BE2C (cell line): ENCODE results near the gene ADAT3.

Experiments used
- DNase-seq: peaks from one replicate; pipeline ENCODE4 v3.0.0-alpha.2; 2020
- H3K27me3 ChIP-seq: fragments of 250-450 bp; sonication (Bioruptor Pico); 2 replicates; pipeline ENCODE4 v1.5.1; 2020; ENCODE audit warnings: mild to moderate bottlenecking
- H3K36me3 ChIP-seq: fragments of 250-450 bp; sonication (Bioruptor Pico); 2 replicates; pipeline ENCODE4 v1.5.1; 2020; ENCODE audit warnings: mild to moderate bottlenecking
- H3K4me1 ChIP-seq: fragments of 250-450 bp; sonication (Bioruptor Pico); 2 replicates; pipeline ENCODE4 v1.5.1; 2020
- H3K4me3 ChIP-seq: 2 replicates; pipeline ENCODE4 v1.5.1; 2011; ENCODE audit warnings: low read depth, low read length
- H3K9me3 ChIP-seq: fragments of 250-450 bp; sonication (Bioruptor Pico); 2 replicates; pipeline ENCODE4 v1.5.1; 2020
- TF ChIP-seq, protein P1 (sequence below): IDR thresholded peaks from 2 replicates; pipeline ENCODE4 v1.5.1; 2012; ENCODE audit warnings: mild to moderate bottlenecking, low read depth, low read length

Gene ADAT3

DNA sequence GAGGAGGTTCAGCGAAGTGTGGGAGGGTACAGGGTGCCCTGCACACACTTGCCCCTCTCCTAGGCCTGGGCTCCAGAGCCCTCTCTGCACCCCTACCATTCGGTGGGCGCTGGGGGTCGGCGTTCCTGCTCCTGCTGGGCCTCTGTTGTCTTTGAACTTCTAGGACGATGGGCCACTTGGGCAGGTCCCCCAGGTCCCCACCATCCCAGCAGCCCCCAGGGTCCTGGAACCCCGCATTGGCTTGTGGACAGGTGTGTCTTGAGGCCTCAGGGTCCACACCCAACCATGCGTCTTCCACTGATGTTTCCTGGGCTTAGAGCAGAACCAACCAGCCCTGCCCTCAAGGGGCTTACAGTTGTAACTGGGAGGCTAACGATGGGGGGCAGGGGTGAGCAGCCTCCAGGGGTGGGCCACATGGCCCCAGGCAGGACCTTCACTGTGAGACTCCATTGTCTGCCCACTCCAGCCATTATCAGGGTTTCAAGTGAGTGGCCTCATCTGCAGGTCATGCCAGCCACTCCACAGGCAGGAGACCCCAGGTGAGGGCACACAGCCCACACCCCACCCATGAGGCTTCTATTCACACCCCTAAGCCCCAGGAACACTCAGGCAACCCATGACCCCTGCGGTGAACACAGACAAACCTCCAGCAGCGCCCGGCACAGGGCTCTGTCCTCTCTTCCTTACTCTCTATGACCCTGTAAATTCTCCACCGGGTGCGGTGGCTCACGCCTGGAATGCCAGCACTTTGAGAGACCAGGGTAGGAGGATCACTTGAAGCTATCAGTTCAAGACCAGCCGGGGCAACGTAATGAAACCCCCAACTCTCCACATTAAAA is 39.8 kb upstream of the ADAT3 start:
- no peaks in the 10 kb centered on the region; the same call in 1 of the 2 replicates for H3K9me3 ChIP-seq
- no peaks in the 10 kb centered on the region for H3K27me3 ChIP-seq
- H3K4me3 ChIP-seq: peak overlapping the region; percentile 74
- peaks cover 7% of the 10 kb centered on the region for H3K36me3 ChIP-seq
- H3K4me1 ChIP-seq: peaks cover 7% of the 10 kb centered on the region
- TF ChIP-seq, protein P1, sequence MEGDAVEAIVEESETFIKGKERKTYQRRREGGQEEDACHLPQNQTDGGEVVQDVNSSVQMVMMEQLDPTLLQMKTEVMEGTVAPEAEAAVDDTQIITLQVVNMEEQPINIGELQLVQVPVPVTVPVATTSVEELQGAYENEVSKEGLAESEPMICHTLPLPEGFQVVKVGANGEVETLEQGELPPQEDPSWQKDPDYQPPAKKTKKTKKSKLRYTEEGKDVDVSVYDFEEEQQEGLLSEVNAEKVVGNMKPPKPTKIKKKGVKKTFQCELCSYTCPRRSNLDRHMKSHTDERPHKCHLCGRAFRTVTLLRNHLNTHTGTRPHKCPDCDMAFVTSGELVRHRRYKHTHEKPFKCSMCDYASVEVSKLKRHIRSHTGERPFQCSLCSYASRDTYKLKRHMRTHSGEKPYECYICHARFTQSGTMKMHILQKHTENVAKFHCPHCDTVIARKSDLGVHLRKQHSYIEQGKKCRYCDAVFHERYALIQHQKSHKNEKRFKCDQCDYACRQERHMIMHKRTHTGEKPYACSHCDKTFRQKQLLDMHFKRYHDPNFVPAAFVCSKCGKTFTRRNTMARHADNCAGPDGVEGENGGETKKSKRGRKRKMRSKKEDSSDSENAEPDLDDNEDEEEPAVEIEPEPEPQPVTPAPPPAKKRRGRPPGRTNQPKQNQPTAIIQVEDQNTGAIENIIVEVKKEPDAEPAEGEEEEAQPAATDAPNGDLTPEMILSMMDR: no peak
- DNase-seq: peak; percentile 13

DNA sequence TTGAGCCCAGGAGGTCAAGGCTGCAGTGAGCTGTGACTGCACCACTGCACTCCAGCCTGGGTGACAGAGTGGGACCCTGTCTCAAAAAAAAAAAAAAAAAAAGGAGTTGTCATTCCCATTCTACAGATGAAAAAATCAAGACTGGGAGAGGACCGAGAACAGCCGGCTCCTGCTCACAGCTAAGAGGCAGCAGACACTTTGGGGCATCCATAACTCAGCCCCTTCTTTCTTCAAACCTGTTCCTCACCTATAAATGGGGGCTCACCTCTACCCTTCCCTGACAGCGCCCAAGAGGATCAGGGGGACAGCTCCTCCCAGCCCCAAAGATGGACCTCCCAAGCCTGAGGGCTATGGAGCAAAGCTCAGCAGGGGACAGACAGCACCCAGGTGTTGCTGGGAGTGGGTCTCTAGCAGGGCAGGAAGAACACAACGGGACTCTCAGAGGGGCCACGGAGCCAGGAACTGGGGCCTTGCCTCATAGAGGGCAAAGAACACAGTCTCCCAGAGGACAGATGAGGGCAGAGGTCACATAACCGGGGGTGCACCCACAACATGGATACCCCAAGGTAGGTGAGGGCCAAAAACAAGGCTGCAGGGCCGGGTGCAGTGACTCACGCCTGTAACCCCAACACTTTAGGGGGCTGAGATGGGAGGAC is 38.4 kb upstream of the ADAT3 start:
- H3K36me3 ChIP-seq: peaks cover 14% of the 10 kb centered on the region
- TF ChIP-seq, protein P1: no peak
- peak; percentile 7 for DNase-seq
- H3K9me3 ChIP-seq: no peaks in the 10 kb centered on the region; the same call in 1 of the 2 replicates
- H3K27me3 ChIP-seq: no peaks in the 10 kb centered on the region
- H3K4me3 ChIP-seq: no peak overlapping the region
- H3K4me1 ChIP-seq: peaks cover 4% of the 10 kb centered on the region

DNA sequence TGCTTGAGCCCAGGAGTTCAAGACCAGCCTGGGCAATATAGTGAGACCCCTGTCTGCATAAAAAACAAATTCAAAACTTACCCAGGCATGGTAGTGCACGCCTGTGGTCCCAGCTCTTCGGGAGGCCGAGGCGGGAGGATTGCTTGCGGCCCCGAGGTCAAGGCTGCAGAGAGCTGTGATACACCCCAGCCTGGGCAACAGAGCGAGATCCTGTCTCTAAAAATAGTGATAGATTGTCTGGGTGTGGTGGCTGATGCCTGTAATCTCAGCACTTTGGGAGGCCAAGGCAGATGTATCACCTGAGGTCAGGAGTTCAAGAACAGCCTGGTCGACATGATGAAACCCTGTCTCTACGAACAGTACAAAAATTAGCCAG is 37.9 kb upstream of the ADAT3 start:
- TF ChIP-seq, protein P1: no peak
- Histone ChIP-seq H3K9me3 (no peaks in the 10 kb centered on the region; the same call in 1 of the 2 replicates), H3K4me1 (peaks cover 4% of the 10 kb centered on the region), H3K4me3 (no peak overlapping the region), H3K27me3 (no peaks in the 10 kb centered on the region), H3K36me3 (peaks cover 17% of the 10 kb centered on the region)
- no peak for DNase-seq

DNA sequence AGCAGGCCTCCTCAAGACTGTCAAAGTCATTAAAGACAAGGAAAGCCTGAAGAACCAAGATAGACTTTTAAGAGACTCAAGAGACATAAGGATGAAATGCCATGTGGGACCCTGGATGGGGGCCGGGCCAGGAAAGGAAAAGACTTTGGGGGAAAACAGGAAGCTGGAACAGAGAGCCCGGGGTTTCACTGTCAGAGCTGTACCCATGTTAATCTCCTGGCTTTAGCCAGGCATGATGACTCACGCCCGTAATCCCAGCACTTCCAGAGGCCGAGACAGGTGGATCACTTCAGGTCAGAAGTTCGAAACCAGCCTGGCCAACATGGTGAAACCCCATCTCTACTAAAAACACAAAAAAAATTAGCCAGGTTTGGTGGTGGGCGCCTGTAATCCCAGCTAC is 36.2 kb upstream of the ADAT3 start:
- peaks cover 32% of the 10 kb centered on the region for H3K36me3 ChIP-seq
- no peaks in the 10 kb centered on the region; the same call in 1 of the 2 replicates for H3K9me3 ChIP-seq
- TF ChIP-seq, protein P1: no peak
- peaks cover 8% of the 10 kb centered on the region for H3K4me1 ChIP-seq
- no peaks in the 10 kb centered on the region for H3K27me3 ChIP-seq
- no peak overlapping the region for H3K4me3 ChIP-seq
- DNase-seq: no peak

DNA sequence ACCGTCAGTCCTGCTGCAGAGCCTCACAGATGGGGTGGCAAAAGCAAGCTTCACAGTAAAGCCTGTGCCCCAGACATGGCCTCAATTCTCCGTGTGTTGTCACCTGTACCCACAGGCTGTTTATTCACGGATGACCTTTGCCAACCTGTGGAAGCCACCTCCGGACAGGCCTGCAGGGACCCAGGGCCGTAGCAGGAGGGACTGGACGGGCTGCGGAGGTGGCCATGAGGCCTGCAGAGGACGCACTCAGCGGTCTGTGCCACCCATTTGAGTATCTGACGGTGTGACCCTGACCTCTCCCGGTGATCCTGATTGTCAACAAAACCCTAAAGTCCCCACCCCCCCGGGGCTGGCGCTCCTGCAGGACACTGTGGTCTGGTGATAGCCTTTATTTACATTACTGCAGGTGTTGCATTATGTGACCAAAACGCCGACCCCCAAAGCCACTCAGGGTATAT is 34.0 kb upstream of the ADAT3 start:
- Histone ChIP-seq H3K27me3 (no peaks in the 10 kb centered on the region), H3K4me3 (no peak overlapping the region), H3K36me3 (peaks cover 28% of the 10 kb centered on the region), H3K4me1 (peaks cover 4% of the 10 kb centered on the region; the same call in 1 of the 2 replicates), H3K9me3 (no peaks in the 10 kb centered on the region)
- TF ChIP-seq, protein P1: no peak
- no peak for DNase-seq
